GM19099 (cell line): Measurements from ENCODE around the gene MXD3.

Experiments
- POLR2A ChIP-seq: IDR thresholded peaks from 3 replicates; pipeline ENCODE4 v1.6.1; 2011; ENCODE audit warnings: low read depth; ENCODE audit not compliant: insufficient read length; ENCODE audit errors: extremely low read depth

MXD3 gene, protein sequence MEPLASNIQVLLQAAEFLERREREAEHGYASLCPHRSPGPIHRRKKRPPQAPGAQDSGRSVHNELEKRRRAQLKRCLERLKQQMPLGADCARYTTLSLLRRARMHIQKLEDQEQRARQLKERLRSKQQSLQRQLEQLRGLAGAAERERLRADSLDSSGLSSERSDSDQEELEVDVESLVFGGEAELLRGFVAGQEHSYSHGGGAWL

DNA sequence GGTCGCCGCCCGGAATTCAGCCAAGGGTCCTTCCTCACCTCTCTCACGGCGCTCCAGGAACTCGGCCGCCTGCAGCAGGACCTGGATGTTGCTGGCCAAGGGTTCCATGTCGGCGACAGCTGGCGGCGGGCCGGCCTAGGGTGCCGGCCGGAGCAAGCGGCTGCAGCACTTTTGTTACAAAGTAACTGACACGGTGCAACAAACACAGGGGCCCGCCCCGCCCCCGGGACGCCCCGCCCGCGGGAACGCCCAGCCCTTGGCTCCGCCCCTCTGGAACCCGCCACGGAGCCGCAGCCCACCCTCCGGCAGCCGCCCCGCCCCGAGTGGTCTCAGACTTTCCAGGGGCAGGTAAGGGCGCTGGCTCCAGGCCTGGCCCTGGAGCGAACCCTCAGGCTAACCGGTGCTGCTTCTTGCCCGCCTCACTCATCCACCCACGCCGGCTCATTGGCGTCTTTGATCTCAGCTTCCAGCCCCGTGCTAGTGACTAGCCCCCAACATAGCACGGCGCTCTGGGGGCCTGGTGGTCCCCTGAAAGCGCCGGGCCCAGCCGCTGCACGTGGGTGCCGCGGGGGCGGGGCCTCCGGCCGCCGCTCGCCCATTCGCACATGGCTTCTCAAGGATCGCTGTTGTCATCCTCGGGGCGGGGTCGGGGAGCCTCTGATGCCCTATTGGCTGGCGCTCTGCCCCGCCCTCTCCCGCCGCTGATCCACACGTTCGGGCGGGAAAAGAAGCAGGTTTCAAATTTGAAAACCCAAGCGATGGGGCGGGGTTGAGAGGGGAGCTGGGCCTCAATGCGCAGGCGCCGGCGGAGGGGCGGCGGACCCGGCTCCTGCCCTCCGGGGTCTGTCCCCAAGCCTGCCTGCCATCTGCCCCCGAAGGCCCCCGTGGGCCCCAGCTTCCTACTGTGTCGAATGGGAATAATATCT, at the start of gene MXD3:
Gene MXD3, minus strand, starts transcription at position 176 of the 926 bp plus-strand sequence. Its CDS starts 68 bp downstream, at position 108.
- peak; percentile 58 for TF ChIP-seq POLR2A

DNA sequence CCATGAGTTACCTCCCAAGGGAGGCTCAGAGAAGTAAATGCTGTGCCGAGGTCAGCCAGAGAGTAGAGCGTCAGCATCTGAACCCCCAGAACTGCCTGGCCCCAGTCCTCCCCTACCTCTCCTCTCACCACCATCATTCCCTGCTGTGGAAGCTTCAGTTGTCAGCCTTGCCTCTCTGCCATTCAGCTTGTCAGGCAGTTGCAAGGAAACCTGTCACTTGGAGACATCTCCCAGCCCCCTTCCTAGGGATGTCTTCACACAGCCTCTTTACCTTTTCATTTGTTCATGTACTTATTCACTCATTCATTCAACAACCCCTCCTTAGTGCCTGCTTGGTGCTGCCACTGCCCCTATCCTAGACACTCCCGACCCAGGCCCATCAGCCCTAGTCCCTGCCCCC, 48.2 kb upstream of the MXD3 start:
- TF ChIP-seq POLR2A, result no peak

DNA sequence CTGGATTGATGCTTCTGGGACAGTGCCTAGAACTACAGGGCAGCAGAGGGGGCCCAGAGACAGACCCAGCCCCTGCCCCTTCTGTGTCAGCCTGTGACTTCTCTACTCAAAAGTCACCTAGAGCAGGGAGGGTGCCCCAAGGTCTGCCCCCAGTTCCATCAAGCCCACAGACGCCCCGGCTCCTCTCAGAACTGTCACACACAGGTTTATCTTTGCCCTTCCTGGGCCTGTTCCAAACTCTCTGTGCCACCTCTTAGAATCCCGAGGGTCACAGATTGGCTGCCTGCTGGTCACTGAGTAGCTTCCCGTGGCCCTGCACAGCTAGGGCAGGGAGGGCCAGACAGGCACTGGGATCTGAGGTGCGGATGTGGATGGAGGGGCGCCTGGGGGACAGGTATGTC, 47.8 kb upstream of the MXD3 start:
- no peak for TF ChIP-seq POLR2A

DNA sequence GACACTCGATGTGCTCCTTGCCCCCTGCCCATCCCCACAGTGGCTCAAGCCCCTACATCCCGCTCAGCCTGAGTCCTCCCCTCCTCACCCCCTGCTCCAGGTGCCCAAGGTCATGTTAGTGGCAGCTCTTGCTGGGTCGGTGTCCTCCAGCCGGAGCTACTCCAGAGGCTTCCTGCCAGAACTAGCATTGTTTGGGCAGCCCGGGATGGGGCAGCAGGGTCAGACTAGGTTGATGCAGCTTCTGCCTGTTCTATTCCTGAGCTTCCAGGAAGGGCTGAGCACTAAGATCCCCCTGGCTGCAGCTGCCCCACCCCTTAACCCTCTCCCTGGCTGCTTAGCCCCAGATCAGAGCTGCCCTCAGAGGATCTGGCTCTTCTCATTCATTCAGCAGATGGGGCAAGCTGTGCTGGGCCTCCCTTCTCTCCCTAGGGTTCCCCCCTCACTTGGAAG, 46.7 kb upstream of the MXD3 start:
- TF ChIP-seq POLR2A, result no peak

DNA sequence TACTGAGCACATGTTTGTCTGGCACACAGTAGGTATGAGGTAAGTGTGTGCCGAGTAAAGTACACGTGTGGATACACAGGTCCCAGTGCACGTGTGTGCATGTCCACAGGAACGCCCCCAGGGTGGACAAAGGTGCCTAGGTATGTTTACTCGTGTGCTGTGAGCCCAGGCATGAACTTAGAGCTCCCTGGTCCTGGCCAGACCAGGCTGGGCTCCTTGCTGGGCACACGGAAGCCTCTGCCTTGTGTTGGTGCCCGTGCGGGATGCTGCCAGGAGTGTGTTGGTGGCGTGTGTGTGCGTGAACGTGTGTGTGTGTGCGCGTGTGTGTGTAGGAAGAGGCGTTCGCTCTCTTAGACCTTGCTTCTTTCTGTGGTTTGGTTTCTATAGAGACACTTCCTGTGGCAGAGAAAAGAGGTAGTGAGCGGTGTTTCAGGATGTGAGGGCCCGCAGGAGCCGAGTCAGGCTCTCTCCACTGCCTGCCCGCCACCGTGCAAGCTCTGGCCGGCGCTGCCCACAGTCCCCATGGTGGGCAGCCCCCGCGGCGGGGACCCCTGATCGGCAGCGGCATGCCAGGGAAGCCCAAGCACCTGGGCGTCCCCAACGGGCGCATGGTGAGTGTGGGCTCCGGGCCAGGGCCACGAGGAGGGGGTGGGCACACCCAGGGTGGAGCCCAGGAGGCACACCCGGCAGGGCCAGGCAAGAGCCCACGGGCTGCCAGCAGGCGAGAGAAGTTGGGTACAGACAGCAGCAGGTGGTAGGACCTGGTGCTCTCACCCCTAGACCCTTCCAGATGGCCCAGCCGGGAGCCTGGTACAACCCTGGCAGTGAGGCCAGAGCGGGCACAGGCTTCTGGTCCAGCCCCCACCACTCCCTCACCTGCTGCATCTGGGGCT, 46.0 kb upstream of the MXD3 start, which contains the start of gene RGS14:
Gene RGS14, plus strand, starts transcription at position 466 of the 893 bp plus-strand sequence. Its CDS starts 101 bp downstream, at position 567.
- TF ChIP-seq POLR2A, result peak; percentile 75

DNA sequence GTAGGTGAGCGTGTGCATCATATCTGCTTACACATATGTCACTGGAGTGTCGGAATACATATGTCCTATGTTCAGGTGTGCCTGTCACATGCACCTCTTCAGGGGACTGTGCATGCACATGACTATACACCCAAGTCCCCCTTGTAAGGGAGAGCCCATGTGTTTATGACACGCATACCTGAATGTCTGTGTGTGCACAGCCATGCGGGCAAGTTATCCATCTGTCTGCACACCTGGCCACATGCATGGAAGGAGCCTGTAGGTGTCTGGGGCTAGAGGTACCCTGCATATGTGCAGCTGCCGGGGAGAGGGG, 45.4 kb upstream of the MXD3 start:
- TF ChIP-seq POLR2A, result no peak

DNA sequence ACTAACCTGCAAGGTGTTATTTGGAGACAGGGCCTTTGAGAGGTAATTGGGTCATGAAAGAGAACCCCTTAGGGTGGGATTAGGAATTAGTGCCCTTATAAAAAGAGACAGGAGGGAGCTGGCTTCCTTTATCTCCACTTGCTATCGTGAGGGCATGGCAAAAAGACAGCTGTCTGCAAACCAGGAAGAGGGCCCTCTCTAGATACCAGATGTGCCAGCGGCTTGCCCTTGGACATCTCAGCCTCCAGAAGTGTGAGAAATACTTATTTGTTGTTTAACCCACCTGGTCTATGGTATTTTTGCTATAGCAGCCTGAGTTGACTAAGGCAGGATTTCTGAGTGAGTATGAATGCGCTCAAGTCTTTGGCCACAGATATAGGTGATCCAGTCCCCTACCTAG, 45.0 kb upstream of the MXD3 start:
- no peak for TF ChIP-seq POLR2A

DNA sequence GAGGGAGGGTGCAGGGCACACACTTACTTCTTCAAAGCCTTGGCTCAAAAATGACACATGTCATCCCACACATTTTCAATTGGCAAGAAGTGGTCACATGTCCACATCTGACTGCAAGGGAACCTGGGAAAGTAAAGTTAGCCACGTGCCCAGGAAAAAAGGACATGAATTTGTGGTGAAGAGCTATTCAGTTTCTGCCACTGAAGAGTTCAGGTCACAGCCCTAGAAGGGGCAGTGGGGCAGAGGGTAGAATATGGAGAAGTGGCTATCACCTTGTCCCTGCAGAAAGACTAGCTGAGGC, 44.1 kb upstream of the MXD3 start:
- TF ChIP-seq POLR2A, result no peak

DNA sequence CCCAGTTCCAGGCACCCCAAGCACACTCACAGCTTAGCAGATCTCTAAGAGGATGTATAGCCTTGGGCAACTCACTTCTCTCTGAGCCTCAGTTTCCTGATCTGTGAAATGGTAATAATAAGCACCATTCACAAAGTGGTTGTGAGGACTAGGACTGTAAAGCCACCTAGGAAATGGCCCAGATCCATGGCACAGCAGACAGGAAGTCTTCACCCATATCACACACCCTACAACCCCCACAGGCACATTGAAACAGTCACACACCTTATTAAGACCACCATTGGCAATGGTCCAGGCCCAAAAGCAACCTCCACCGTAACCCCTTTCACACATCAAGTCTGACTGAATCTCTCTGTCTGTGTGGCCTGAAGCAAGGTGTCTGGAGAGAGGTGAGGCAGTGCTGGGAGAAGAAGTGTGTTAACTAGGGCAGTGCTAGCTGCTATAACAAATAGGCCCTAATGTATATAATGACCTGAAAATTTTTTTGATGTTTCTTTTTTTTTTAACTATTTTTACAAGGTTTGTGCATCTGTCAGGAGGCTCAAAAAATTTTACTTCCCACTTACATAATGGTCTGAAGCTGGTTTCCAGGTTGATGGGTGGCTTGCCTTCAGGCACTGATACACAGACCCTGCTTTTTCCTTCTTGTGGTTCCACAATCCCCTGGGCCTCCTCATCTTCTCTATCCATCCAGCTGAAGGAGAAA, 43.6 kb upstream of the MXD3 start:
- no peak for TF ChIP-seq POLR2A

DNA sequence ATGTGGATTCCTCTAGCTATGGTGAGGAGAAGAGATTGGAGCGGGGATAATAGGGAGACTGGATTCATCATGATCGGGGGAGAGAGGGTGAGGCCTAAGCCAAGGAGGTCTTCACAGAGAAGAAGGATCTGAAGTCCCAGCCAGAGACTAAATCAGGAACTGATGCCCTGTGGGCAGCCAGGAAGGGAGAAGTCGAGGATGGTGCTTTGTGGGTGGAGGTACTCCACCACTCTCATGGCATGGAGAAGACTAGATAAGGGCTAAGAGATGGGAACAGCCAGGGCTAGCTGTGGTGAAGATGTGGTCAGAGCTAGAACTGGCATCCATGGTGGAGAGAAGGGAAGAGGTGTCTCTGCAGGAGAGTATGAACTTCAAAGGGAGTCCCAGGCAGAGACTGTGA, 43.0 kb upstream of the MXD3 start:
- no peak for TF ChIP-seq POLR2A

DNA sequence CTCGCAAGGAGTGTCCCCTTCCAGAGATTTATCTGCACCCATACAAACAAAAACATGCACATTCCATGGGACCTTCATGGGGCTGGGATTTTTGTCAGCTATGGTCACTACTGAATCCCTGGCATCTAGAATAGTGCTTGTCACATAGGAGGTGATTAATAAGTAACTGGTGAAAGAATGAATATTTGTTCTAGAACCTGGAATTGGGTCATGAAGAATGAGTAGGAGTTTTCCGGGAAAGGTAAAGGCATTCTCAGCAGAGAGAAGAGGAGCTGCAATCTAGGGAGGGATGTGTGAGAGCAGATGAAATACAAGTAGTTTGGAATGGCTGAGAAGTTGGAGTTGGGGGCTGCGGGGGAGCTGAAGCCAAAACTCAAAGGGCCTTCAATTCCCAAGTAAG, 42.6 kb upstream of the MXD3 start:
- TF ChIP-seq POLR2A, result no peak

DNA sequence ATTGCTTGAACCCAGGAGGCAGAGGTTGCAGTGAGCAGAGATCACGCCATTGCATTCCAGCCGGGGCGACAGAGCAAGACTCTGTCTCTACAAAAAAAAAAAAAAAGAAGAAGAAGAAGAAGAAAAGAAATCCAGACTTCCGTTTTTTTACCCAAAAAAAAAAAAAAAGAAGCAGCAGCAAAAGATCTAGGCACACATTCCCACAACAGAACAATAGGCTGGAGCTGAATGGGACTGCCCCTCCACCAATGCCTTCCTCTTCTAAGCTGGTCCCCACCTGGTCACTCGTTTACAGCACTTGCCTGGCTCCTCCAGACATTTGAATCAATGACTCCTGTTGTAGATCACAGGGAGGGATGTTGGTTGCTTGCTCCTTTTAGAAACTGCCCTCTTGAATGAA, 41.4 kb upstream of the MXD3 start:
- no peak for TF ChIP-seq POLR2A

DNA sequence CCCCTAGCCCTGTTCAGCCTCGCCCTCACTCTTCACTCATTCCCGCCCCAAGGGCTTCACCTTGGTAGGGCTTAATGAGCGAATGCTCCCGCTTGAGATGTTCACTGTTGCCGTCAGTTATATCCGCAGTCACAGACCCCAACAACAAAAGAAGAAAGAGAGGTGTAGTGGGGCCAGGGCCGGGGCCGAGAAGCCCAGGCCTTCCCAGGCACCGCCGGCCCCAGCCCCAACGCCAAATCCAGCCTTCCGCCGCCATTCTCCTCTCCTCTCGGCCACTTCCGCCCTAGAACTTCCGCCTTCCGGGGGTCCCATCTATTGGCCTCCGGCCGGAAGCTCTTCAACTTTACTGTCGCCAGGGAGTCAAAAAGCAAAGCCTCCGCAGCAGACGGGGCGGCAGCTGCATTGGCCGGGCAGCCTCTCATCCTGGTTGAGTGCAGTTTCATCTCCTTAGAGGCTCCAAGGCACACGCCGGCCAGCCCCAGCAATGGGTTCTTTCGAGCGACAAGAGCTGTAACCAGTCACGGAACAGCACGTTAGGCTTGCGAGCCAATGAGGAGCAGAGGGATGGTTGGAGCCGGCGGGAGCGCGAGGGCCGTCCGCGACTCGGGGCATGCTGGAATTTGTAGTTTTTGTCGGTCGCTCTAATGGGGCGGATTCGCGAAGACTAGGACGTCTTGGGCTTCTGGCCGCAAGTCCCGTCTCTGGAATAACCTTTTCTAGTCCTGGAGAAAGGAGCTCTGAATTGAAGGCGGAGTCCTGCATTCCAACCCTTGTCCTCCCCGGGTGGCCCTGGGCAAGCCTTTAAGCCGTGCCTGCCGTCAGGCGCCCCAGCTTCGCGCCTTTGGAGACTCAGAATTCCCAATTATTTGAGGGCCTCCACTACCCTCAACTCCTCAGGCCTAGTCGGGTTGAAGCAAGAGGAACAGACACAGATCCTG, 40.0 kb upstream of the MXD3 start, which contains the start of gene LMAN2:
Gene LMAN2, minus strand, starts transcription at position 277 of the 938 bp plus-strand sequence. Its CDS starts 21 bp downstream, at position 256.
- peak; percentile 88 for TF ChIP-seq POLR2A
